Daoy (cell line): ENCODE data around the gene CPD. TPM values are rescaled to one million over a fixed set of nuclear protein-coding genes. Genes with fewer than 3 reads are reported as not detected.
"Not testable (repeated sequence)": the region's sequence is repeated elsewhere in the genome, so short reads cannot be mapped to it uniquely, and the experiment has no call there.

ENCODE experiments used
- DNase-seq: peaks from one replicate; pipeline ENCODE4 v3.0.0-alpha.2; 2015; ENCODE audit warnings: low read depth
- total RNA-seq: library from RNA; depleted of rRNA; stranded (reverse); fragments of >200 nt; shearing (Covaris generic); gene quantifications from 2 replicates; pipeline ENCODE4 v1.2.3, GENCODE V29; 2014; rRNA removed

CPD gene
- total RNA-seq = 23.9 and 24.8 TPM in 2 replicates

DNA sequence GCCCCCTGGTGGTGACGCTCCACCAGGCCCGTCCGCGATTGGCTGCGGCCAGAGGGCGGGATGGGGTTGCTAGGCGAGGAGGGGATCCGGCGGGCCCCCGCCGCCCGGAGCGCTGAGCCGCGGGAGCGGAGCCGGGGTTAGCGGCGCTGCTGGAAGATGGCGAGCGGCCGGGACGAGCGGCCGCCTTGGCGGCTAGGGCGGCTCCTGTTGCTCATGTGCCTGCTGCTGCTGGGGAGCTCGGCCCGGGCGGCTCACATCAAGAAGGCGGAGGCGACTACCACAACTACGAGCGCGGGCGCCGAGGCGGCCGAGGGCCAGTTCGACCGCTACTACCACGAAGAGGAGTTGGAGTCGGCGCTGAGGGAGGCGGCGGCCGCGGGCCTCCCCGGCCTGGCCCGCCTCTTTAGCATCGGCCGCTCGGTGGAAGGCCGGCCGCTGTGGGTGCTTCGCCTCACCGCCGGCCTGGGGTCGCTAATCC is at the start of gene CPD:
Gene CPD (plus strand): TSS at position 103 of the 478 bp plus-strand sequence. CDS start 54 bp downstream, at position 157.
- DNase-seq = peak; percentile 97

DNA sequence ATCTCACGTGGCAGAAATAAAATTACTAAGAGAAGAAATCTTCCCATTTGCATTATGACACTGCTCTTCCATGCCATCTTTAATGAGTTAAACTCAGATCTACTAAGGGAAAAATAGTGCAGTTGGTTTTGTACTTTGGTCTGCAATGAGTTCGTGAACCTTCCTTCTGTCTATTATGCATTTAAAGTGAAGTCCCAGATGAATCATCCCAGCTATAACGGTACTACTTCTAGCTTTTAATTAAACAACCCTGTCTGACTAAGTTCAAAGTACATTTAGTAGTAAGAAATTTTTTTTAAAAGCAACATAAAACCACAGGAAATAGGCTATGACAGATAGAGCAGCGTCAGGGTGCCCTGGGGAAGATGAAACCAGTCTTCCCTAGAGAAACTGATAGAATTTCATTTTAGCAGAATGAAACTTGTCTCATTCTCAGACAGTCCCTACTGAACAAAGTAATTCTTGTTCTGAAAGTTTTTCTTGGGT is 46.6 kb upstream of the CPD start:
- no peak for DNase-seq

DNA sequence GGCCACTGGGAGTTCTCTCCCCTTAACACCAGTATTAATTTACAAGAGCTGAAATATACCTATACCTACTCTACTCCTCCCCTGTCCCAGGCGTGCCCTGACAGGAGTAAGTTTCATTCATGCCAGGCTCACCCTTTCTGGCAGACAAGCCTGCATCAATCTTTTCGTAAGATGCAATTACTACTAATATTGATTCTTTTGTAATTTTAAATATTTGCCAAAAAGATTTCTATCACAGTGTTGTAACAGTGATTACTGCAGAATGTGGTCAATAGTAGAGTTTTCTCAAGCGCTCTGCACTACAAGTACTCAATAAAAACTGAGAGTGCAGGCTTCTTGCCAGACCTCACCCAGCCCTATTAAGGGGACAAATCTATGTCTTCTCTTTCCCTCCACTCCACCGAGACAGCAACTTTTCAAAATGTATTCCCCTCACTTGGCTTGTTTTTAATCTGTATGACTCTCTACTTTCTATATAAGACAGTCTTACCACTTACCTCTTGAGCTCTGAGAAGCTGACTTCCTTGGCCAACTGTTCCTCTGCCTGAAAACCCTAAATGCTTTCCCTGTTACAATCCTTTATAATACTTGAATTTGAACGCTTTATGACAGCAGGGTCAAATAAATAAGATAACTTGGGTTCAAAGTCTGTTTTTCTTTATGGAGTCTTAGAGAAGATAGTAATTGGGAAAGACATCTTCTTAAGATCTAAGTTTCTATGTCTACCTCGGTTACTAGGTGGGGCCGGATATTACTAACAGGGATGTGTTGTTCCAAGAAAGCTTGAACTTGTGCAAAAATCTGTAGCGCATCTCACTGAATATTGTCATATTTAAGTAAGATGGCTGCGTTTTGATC is 45.0 kb upstream of the CPD start, which contains the start of gene TMIGD1:
Gene TMIGD1 (minus strand): TSS at position 555 of the 858 bp plus-strand sequence. CDS start 1,924 bp downstream, outside the sequence.
- no peak for DNase-seq

DNA sequence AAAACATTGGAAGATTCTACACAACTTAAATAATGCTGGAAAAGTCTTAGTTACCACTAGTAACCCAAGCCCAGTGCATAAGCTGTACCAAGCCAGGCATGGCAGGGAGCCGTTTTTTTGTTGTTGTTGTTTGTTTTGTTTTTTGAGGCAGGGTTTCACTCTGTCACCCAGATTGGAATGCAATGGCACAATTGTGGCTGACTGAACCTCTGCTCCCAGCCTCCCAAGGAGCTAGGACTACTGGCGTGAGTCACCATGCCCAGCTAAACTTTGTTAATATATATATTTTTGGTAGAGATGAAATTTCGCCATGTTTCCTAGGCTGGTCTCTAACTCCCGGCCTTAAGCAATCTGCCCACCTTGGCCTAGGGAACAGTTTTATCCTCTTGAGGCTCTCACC is 44.3 kb upstream of the CPD start:
- no peak for DNase-seq

DNA sequence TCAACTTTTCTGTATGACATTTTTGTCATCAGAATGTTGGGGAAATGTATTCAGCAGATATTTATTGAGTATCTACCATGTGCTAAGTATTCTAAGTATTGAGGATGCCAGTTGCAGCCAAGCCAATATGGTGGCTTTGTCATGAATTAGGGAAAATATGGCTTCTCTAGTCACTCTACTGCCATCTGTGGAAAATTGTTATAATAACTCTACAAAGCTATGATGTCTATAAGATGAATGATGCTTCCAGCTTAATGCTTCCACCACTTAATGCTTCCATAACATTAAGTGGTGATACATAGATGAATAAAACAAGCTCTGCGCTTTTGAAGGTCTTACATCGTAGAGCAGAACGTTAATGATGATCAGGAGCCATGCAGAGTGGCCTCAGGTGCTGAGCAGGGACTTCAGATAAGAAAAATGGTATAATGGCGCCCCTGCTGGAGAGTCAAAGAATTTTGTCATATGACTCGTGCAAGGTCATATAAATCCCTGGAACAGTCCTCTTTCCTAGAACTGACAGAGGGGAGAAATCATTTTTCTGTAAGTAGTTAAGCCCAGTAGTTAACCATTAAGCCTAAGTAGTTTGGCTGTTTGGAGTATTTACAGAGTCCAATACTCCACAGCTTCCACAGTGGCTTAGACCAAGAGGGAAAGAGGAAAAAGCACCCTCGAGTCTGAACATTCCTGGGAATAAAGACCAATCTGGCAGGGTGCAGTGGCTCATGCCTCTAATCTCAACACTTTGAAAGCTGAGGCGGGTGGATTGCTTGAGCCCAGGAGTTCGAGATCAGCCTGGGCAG is 42.2 kb upstream of the CPD start:
- DNase-seq = peak; percentile 60

DNA sequence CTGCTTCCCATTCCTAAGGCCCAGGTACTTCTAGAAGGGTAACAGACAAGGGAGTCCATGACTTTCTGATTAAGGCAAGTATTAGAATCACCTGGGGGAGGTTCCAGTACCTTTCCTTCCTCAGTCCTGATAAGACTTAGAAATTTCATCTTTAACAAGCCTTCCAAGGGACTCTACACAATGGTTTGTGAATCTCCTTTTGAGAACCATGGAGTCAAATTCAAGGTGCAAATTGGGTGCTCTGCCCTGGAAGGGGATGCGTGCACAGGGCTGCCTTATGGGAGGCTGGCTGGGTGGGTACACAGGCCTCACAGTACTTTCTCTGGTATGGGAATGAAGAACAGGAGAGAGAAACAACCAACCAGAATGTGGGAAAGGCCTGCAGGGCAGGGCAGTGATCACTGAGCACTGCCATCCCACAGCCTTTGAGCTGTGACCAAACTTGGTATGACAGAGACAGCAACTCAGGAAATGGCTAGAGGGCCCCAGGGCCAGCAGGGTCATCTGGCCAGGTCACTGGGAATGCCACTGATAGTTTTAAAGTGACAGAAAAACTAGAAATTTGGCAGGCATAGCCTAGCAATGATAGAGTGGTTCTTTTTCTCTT is 41.2 kb upstream of the CPD start:
- no peak for DNase-seq

DNA sequence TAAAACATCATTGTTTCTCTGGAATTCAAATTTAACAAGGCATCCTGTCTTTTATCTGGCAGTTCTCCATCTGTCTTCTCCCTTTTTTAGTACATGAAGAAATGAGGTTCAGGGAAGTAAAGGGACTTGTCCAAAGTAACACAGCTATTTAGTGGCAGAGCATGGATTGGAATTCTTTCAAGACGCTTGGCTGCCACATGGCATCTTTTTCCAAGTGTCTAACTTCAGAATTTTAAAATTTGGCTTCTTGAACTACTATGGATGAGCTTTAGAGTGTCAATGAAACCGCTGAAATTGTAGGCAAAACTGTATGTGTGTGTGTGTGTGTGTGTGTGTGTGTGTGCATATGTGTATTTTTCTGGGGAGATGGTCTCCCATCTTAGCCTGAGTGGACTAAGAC is 39.6 kb upstream of the CPD start:
- DNase-seq = no peak

DNA sequence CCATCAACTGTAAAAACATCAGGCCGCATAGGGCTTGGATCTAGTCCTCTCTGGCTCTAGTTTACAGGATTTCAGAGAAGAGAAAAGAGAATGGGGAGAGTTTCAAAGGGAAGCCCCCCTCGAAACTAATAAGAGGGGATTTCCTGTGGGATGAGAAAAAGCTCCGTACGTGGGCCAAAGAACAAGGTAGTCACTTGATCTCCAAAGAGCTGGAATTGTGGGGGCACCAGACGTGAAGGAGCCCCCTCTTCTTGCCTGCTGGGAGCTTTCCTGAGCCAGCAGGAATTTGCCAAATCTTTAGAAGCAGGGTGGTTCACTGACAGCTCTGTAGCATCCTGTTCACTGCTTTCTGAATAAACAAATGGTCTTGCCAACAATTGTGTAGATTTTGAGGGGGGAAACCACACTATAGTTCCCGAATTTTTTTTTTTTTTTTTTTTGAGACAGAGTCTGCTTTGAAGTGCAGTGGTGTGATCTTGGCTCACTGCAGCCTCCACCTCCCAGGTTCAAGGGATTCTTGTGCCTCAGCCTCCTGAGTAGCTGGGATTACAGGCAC is 37.8 kb upstream of the CPD start:
- no peak for DNase-seq

DNA sequence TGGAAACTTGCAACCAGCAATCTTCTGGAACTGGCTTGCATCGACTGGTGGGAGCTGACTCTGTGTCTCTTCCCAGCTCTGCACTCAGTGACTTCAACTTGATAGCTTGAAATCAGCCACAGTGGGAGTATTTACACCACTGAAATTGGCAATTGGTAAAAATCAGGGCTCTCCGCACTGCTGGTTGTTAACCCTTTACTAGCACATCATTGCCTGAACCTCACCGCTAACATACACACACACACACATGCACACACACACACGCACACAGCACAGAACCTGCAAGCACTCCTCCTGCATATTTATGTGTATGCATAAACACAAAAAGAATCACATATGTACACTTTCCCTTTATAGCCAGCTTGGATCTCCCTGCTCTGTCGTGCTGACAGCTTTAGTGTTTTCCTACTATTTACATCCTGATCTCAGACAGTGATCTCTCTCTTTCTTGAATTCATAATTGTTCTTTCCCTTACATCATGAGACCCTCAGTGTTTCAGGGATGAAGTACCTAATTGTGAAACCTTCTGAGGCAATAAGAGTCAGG is 37.0 kb upstream of the CPD start:
- DNase-seq = no peak

DNA sequence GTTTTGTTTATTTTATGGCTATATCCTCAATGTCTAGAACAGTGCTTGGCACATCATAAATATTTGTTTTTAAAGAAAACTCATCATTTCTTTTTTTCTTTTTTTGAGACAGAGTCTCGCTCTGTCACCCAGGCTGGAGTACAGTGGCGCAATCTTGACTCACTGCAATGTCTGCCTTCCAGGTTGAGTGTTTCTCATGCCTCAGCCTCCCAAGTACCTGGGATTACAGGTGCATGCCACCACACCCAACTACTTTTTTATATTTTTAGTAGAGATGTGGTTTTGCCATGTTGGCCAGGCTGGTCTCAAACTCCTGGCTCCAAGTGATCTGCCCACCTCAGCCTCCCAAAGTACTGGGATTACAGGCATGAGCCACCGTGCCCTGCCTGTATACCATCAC is 35.5 kb upstream of the CPD start:
- DNase-seq = not testable (repeated sequence)

DNA sequence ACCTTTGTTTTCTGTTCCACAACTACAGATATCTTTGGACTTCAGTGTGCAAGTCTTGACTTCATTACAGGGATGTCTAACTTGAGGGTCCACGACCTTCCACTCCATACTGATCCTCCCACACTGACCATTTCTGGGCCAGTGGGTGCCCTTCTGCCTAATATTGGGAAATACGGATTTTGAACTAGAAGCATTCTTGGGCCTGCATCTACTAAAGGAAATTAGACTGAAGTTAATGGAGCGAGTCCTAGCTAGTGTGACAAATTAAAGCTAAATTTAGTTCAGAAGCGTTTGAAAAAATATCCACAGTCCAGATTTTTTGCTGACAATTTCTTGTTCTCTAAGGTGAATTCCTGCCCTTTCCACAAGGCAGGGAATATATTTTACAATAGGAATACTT is 34.9 kb upstream of the CPD start:
- no peak for DNase-seq

DNA sequence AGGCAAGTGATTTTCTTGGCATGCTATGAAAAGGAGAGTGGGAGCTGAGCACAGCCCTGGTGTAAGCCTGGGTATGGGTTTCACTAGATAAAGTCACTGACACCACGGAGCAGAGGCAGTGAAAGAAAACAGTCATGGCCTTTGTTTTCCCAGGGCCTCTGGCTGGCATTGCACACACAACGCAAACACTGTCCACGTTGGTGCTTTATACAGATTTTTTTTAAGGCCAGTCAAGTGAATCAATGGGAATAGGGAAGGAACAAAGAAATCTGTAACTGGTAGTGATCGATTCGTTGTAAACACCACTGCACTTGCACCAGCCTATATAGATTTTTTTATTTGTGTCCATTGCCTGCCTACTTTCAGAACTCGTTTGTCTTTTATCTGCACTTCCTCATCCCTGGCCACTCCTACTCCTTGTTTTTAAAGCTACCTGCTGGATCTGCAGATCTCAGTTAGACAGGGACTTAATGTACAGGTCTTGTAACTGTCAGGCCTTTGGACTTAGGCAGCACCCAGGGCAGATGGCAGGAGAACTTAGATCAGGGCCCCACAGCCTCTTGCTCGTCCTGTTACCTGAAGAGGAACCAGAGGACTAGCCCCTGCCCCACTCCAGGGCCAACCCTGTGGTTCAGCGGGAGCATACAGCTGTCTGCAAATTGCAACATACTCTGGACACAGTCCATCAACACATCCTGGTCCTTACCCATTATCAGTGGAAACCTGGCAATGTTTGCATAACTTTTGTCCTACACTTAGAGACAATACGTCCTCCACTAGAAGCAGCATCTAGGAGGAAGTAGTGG is 34.2 kb upstream of the CPD start:
- peak; percentile 32 for DNase-seq

DNA sequence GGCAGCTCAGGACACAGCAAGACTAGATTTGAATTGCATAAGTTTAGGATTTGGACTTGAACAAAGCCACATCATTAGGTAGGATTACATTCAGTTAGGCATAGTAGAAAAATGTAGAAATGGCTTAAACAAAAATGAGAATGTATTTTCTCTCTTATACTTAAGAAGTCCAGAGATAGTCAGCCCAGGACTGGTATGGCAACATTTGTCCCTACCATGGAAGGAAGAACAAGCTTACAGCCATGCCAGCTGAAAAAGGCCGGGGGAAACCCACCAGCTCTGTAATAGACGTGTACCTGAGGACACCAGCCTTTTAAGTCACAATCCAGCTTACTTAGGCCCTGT is 33.7 kb upstream of the CPD start:
- DNase-seq = no peak

DNA sequence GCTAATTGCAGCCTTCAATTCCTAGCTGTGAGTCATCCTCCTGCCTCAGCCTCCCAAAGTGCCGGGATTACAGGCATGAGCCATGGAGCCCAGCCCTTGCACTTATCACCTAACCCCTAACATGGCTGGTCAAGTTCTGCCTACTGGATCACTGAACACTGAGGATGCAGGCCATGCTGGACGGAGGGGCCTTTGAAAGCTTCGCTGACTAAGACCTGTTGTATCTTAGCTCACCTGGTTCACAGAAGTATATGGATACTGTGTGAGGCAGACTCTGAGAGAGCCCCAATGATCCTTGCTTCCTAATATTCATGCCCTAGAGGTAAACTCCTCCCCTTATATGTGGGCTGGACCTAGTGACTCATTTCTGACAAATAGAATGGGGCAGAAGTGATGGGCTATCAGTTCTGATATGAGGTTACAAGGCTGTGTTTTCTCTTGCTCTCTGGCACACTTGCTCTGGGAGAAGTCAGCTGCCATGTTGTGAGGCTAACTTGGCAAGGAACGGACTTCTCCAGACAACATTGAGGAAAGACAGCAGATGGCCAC is 33.1 kb upstream of the CPD start:
- peak; percentile 36 for DNase-seq

DNA sequence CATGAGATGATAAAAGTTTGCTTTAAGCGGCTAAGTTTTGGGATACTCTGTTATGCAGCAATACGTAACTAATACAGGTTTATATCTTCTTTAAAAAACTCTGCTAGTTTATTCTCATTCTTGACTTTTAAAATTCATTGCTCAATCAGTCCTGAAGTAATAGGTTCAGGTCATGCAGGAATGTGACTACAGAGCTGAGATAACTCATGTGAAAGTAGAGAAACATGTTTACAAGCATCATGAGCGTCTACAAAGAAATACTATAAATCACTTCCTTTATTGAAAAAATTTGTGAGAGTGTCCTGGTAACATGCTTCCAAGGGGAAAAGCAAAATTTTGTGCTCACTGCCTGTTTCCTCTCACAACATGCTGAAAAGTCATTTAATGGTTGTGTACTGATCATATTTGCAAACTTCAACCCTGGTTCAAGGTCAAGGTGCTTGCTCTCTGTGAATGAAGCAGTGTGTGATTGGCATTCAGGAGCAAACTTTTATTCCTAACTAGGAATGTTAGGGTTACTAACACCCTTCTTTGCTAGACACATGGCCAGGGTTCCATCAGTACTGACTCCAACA is 32.4 kb upstream of the CPD start:
- DNase-seq = no peak

DNA sequence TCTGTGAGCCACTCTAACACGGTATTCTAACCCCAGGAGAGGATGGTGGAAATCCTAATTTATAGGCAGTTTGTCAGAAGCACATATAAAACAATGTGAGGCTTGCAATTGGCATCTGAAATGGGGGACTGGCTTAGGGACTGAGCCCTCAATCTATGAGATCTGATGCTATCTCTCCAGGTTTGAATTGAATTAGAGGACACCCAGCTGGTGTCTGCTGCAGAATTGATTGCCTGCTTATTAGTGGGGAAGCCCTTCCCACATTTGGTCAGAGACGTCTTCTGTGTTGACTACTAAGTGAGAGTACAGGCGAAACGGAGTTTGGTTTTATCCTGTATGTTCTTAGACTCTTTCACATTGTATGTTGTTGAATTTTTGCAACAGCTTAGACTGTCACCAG is 31.2 kb upstream of the CPD start:
- no peak for DNase-seq

DNA sequence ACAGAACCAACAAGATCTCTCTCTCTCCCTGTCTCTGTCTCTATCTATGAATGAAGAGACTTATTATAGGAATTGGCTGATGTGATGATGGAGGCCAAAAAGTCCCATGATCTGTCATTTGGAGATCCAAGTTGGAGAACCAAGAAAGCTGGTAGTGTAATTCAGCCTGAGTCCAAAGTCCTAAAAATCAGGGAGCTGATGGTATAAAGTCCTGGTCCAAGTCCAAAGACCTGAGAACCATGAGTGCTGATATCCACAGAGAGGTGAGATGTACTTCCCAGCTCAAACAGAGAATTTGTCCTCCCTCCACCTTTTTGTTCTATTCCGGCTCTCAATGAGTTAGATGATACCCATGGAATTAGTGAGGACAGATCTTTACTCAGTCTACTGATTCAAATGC is 29.5 kb upstream of the CPD start:
- no peak for DNase-seq

DNA sequence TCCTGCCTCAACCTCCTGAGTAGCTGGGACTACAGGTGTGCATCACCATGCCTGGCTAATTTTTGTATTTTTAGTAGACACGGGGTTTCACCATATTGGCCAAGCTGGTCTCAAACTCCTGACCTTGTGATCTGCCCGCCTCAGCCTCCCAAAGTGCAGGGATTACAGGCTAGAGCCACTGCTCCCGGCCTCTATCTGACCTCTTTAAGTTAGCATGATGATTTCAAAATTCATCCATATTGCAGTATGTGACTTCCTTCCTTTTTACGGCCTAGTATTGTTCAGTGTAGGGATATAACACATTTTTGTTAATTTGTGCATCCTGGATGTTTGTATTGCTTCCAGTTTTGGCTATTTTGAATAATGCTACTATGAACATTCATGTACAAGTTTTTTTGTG is 27.5 kb upstream of the CPD start:
- not testable (repeated sequence) for DNase-seq

DNA sequence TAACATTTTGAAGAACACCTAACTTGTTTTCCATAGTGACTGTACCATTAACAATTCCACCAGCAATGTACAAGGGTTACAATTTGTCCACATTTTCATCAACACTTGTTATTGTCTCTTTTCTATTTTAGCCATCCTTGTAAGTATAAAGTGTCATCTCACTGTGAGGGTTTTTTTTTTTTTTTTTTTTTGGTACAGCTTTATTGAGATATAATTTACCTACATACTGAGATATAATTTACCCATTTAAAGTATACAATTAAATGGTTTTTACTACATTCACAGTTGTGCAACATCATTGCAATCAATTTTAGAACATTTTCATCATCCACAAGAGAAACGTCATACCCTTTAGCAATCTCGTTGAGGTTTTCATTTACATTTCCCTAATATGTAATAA is 27.0 kb upstream of the CPD start:
- no peak for DNase-seq

DNA sequence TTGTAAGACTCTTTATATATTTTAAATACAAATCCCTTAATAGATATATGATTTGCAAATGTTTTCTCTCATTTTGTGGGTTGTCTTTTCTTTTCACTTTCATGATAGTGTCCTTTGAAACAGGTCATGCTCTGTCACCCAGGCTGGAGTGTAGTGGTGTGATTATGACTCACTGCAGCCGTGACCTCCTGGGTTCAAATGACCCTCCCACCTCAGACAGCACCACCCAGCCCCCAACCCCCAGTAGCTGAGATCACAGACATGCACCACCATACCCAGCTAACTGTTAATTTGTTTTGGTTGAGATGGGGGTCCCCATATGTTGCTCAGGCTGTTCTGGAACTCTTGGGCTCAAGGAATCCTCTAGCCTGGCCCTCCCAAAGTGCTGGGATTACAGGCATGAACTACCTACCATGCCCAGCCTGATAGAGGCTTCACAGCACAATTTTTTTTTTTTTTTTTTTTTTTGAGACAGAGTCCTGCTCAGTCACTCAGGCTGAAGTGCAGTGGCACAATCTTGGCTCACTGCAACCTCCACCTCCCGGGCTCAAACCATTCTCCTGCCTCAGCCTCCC is 26.4 kb upstream of the CPD start:
- no peak for DNase-seq
